HepG2 (cell line): ENCODE results near the gene CCDC61. TPM values are rescaled to one million over a fixed set of nuclear protein-coding genes. Genes with fewer than 3 reads are reported as not detected.

Experiments used
- AGO2 ChIP-seq: fragments of 200-400 bp; formaldehyde crosslinking; optimal IDR thresholded peaks from 2 replicates; pipeline ENCODE3; 2017; ENCODE audit warnings: mild to moderate bottlenecking, low read depth, low read length, moderate library complexity
- ZNF749 ChIP-seq: sonication (generic); formaldehyde crosslinking; IDR thresholded peaks from 2 replicates; pipeline ENCODE4 v1.8.0; 2022; ENCODE audit warnings: mild to moderate bottlenecking, missing genetic modification reagents, moderate library complexity, borderline replicate concordance
- polyA plus RNA-seq, 8 experiments: library from polyadenylated mRNA; depleted of rRNA in 3 of 8; stranded (reverse) in 7 of 8; unstranded in 1 of 8; fragments of >200 nt; fragmentation: Illumina TruSeq in 4 of 8; extraction: Trizol in 4 of 8; gene quantifications; 2 replicates each; pipeline versions ENCODE4 v1.2.1 to v1.2.3, GENCODE V29; 2011 to 2016; ENCODE audit warnings: low read depth in 4 of 8, missing spikeins in 1 of 8, mixed read lengths in 1 of 8; ENCODE audit not compliant: insufficient read depth in 1 of 8
- total RNA-seq, 5 experiments: library from RNA; depleted of rRNA; stranded (reverse); fragments of >200 nt; fragmentation: Illumina TruSeq; extraction: Trizol; gene quantifications; 2 replicates each; pipeline ENCODE4 v1.2.3, GENCODE V29; 2016; ENCODE audit warnings: low read depth in 1 of 5
- TF ChIP-seq, protein P1 (sequence below): sonication (generic); formaldehyde crosslinking; IDR thresholded peaks from 2 replicates; pipeline ENCODE4 v1.4.0; 2020; ENCODE audit warnings: mild to moderate bottlenecking, missing genetic modification reagents

The CCDC61 gene
- total and polyA plus RNA-seq, 2 of the 13 experiments (the other 11 are each of a cell fraction or from before 2014, with no cell fraction given) = 4.2 to 4.9 TPM

- TF ChIP-seq, protein P1, sequence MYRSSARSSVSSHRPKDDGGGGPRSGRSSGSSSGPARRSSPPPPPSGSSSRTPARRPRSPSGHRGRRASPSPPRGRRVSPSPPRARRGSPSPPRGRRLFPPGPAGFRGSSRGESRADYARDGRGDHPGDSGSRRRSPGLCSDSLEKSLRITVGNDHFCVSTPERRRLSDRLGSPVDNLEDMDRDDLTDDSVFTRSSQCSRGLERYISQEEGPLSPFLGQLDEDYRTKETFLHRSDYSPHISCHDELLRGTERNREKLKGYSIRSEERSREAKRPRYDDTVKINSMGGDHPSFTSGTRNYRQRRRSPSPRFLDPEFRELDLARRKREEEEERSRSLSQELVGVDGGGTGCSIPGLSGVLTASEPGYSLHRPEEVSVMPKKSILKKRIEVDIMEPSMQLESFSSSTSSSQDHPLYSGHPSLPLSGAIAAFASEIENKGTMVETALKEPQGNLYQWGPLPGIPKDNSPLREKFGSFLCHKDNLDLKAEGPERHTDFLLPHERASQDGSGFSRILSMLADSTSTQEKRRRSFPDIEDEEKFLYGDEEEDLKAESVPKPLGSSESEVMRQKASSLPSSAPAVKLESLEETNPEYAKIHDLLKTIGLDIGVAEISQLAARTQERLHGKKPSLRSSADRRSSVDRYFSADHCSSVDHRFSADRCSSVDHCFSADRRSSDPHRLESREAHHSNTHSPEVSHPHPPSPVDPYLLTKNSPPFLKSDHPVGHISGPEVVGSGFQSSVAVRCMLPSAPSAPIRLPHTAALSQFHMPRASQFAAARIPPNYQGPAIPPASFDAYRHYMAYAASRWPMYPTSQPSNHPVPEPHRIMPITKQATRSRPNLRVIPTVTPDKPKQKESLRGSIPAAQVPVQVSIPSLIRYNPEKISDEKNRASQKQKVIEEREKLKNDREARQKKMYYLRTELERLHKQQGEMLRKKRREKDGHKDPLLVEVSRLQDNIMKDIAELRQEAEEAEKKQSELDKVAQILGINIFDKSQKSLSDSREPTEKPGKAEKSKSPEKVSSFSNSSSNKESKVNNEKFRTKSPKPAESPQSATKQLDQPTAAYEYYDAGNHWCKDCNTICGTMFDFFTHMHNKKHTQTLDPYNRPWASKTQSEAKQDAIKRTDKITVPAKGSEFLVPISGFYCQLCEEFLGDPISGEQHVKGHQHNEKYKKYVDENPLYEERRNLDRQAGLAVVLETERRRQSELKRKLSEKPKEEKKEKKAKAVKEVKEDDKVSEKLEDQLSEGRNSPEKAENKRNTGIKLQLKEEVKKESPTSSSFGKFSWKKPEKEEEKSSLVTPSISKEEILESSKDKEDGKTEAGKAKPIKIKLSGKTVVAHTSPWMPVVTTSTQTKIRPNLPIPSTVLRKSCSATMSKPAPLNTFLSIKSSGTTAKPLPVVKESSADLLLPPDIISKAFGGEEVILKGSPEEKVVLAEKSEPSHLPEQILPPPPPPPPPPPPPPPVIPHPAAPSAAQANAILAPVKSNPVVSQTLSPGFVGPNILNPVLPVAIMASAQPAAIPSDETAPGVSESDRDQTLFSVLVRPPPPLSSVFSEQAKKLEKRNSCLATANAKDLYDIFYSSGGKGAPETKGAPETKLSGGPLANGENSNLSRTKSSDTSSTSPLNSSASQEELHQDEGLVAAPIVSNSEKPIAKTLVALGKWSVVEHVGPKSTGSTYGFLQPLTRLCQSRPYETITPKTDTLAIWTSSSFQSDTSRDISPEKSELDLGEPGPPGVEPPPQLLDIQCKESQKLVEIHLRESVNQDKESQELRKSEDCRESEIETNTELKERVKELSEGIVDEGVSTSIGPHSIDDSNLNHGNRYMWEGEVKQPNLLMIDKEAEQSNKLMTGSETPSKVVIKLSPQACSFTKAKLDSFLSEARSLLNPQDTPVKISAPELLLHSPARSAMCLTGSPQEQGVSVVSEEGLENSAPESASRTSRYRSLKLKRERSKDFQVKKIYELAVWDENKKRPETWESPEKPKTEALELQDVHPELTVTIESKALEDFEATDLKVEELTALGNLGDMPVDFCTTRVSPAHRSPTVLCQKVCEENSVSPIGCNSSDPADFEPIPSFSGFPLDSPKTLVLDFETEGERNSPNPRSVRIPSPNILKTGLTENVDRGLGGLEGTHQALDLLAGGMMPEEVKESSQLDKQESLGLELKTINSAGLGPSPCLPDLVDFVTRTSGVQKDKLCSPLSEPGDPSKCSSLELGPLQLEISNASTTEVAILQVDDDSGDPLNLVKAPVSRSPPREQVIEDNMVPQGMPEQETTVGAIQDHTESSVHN (CRISPR knock-in tag) = no peak
- no peak for TF ChIP-seq ZNF749 (CRISPR knock-in tag)
- peak; percentile 55 for TF ChIP-seq AGO2
These were observed 27.4 kb downstream of the CCDC61 start, which contains the start of gene PGLYRP1 (continued) for GRCh38 chr19:46022431-46023310.
